ENCODE measurements around the gene LRSAM1. TPM values are rescaled to one million over a fixed set of nuclear protein-coding genes. Genes with fewer than 3 reads are reported as not detected.
A peak's percentile ranks its signal among the peaks of the same experiment; 100 is the strongest.

Gene LRSAM1
- total and polyA plus RNA-seq, 2 of the 8 experiments (the other 6 are each of a cell fraction or from before 2014, with no cell fraction given), result 9.7 to 18.3 TPM

DNA sequence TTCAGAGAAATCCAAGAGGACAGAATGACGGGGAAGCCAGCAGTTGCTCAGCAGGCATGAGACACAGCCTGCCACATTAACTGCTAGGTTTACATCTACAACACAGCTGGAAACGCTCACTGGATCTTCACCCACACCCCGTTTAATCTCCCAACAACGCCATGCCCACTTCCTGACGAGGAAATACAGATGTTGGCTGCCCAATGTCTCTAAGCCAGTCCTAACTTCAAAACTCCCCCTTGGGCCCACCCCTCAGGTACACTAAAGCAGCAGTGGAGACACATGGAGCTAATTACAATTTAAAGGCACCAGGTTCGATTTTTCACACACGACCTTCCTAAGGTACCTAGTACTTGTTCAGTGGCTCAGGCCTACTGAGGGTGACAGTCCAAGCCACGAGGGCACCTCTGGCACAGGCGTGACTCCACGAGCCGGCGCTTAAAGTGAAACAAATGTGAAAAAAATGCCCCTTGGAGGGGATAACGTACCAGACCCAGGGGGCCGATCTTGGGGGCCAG is 1.0 kb upstream of the LRSAM1 start:
- Histone ChIP-seq H3K14ac (ENCODE audit: insufficient read length) (no peak overlapping the region), H2BK15ac (ENCODE audit: low read length) (no peak overlapping the region), H2BK20ac (ENCODE audit: low read length) (no peak overlapping the region), H3K27me3 (replicated peaks in 1 of 4; ENCODE audit: control insufficient read depth in 3 of 4, extremely low read depth in 1 of 4, insufficient read depth in 3 of 4, low read length in 3 of 4) (no peaks in the 10 kb centered on the region), H3K18ac (ENCODE audit: extremely low read depth, low read length) (peak overlapping the region; percentile 92; the same call in 1 of the 2 replicates), H3K4me1 (replicated peaks in 1 of 4; ENCODE audit: control insufficient read depth in 3 of 4, insufficient read depth in 4 of 4, low read length in 3 of 4) (peaks cover 0 to 6% (median 4%) of the 10 kb centered on the region in 4 experiments; a peak in 4 of 7 replicates), H3K4me3 (ENCODE audit: extremely low read depth in 1 of 4, insufficient read depth in 2 of 4, low read depth in 3 of 4, low read length in 4 of 4) (peak overlapping the region; percentile 85 to 99 (median 88)), H2BK120ac (replicated peaks; ENCODE audit: low read depth, low read length) (no peak overlapping the region), H3K4ac (replicated peaks; ENCODE audit: insufficient read length, low read depth, low read length) (no peak overlapping the region), H3K23ac (ENCODE audit: insufficient read length) (peak overlapping the region; percentile 5), H3K9me3 (ENCODE audit: insufficient read depth in 2 of 2, low read depth in 1 of 2, low read length in 1 of 2) (no peaks in the 10 kb centered on the region), H4K5ac (ENCODE audit: insufficient read length, low read depth, low read length) (peak overlapping the region; percentile 55), H4K8ac (ENCODE audit: extremely low read depth, insufficient read depth, low read length) (peak overlapping the region; percentile 97), H2AK5ac (ENCODE audit: low read depth, low read length) (no peak overlapping the region; the same call in 1 of the 2 replicates), H3K4me2 (ENCODE audit: insufficient read depth in 1 of 2, low read depth in 2 of 2, low read length in 2 of 2) (peak overlapping the region; percentile 95 to 100), H4K91ac (replicated peaks; ENCODE audit: insufficient read length, low read length) (peak overlapping the region; percentile 54), H3K56ac (replicated peaks; ENCODE audit: insufficient read length, low read depth, low read length) (peak overlapping the region; percentile 90), H3K9ac (replicated peaks in 1 of 4; ENCODE audit: extremely low read depth in 1 of 4, low read depth in 3 of 4, low read length in 3 of 4) (peak overlapping the region; percentile 92 to 99 (median 98)), H3K23me2 (ENCODE audit: low read depth, low read length) (peaks cover 19% of the 10 kb centered on the region), H3K27ac (ENCODE audit: low read depth, low read length) (peak overlapping the region; percentile 86), H3K79me1 (ENCODE audit: low read depth, low read length) (peaks cover 7% of the 10 kb centered on the region; the same call in 1 of the 2 replicates), H2BK5ac (ENCODE audit: low read depth, low read length) (peak overlapping the region; percentile 94), H2AFZ (ENCODE audit: low read length) (no peak overlapping the region), H3K79me2 (ENCODE audit: control insufficient read depth in 1 of 2, insufficient read depth in 2 of 2, low read length in 2 of 2) (peaks cover 17 to 38% of the 10 kb centered on the region in 2 experiments), H4K20me1 (replicated peaks in 1 of 2; ENCODE audit: control insufficient read depth in 1 of 2, insufficient read depth in 2 of 2, low read length in 2 of 2) (peaks cover 20 to 29% of the 10 kb centered on the region in 2 experiments), H3K36me3 (ENCODE audit: control insufficient read depth in 2 of 4, insufficient read depth in 4 of 4, low read length in 3 of 4) (peaks cover 36 to 55% (median 44%) of the 10 kb centered on the region in 4 experiments), H2BK12ac (ENCODE audit: low read depth, low read length) (no peak overlapping the region)
- no peak for DNase-seq (ENCODE audit: low read depth in 1 of 2, low spot score in 2 of 2)
- ChIA-PET POLR2A (ENCODE audit: partially characterized antibody) (interaction anchor here (0.7 to 9.0 kb wide), 51 partner anchors 10 to 474 kb away, joined by 3 to 125 read pairs (median 6); partner anchors contain the start of genes SLC2A8, TTC16 and ZNF79), CTCF (ENCODE audit: partially characterized antibody) (interaction anchor here (1.2 kb wide), 1 partner anchor 77 kb away, joined by 3 read pairs; no protein-coding TSS in a partner anchor)
- no peak for FAIRE-seq
- WGBS, 2 experiments (ENCODE audit: extremely low coverage in 1 of 2, insufficient coverage in 1 of 2, insufficient read length in 1 of 2, insufficient replicate concordance in 2 of 2, low coverage in 1 of 2, low lambda C conversion rate in 2 of 2, missing lambda C conversion rate in 1 of 2), result 2% methylated on average over 14 of the region's 14 CpGs; no CpG with 5 or more reads in 1 of the 2 experiments
- no peak for TF ChIP-seq EGR1 (IDR thresholded peaks at IDR 0.05; ENCODE audit: borderline replicate concordance, low read depth, low read length)
- TF ChIP-seq TAF7 (optimal IDR thresholded peaks at IDR 0.05; ENCODE audit: borderline replicate concordance, low read depth, low read length), result peak; percentile 7
- TF ChIP-seq POLR2AphosphoS5 (IDR thresholded peaks at IDR 0.05; ENCODE audit: low read depth, low read length), result peak; percentile 85
- no peak for TF ChIP-seq BRCA1 (IDR thresholded peaks at IDR 0.05; ENCODE audit: low read depth, low read length)

Measured in H1 (cell line).